Inflammatory macrophage treated with lipopolysaccharide for 4 hours (primary cell): ENCODE results near the gene ANO2.

Experiments
- DNase-seq: peaks from one replicate; pipeline ENCODE4 v3.0.0-alpha.2; 2020

The ANO2 gene

DNA sequence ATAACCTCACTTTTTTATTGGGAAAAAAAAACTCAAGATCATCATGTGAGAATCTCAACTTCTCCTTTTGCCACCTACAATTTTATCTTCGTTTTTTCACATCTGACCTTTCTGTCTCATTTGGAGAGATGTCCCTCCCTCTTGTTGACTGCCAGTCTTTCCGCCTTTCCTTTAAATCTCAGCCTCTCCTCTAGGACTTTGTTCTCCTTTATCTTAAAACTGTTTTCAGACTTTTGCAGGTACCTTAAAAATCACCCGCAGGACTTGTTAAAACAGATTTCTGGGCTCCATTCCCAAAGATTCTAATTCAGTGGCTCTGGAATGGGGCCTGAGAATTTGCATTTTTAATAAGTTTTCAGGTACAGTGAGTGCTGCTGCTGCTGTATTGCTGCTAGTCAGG lies 289.9 kb downstream of the ANO2 start:
- no peak for DNase-seq

DNA sequence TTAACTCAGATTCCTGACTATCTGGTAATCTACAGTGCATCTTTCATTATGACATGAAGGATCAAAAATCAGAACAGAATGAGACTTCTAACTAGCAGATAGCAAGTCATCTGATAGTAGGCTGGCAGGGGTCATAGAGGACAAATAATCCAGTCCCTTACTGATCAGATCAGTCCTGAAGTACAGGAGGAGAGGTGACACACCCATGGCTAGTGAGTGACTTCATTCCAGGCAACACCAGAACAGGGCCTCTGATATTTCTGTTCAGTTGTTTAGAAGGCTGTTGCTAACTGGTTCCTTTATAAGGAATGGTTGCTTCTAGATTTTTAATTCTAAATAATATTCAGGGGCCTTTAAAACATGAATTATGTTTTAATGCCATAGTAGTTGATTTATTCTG lies 291.0 kb downstream of the ANO2 start:
- no peak for DNase-seq

GRCh38 chr12:5650829-5651461 lies 294.1 kb downstream of the ANO2 start:
- no peak for DNase-seq

- no peak for DNase-seq
Measured at GRCh38 chr12:5650281-5650680, 294.8 kb downstream of the ANO2 start.

DNA sequence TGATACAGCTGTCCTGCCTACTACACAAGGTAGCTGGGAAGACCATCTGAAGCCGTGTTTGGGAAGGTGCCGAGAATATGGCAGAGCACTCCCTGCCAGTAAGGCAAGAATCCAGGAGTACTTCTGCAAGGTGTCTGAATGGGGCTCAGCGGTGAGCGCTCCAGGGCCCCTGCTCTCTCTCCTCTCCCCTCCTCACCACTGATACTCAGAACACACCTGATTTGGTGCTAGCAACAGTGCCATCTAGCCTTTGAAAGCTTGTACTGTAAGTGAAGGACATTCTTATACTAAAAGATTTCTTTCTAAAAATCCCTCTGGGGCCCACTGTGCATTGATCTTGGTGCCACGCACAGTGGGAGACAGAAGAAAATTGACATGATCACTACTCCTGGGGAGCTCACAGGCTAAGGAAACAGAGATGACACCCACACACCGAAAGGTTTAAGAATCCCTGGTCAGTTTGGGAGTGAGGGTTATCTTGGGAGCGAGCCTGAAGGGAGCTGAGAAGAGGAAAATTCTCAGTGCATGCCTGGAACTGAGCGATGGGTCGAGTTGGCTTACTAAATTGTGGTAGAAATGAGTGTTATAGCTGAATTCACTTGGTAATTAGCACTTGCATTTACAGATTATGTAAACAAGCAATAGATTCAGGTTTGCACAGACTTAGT lies 296.2 kb downstream of the ANO2 start:
- no peak for DNase-seq

- no peak for DNase-seq
Measured at GRCh38 chr12:5643266-5643665, 301.8 kb downstream of the ANO2 start.

DNA sequence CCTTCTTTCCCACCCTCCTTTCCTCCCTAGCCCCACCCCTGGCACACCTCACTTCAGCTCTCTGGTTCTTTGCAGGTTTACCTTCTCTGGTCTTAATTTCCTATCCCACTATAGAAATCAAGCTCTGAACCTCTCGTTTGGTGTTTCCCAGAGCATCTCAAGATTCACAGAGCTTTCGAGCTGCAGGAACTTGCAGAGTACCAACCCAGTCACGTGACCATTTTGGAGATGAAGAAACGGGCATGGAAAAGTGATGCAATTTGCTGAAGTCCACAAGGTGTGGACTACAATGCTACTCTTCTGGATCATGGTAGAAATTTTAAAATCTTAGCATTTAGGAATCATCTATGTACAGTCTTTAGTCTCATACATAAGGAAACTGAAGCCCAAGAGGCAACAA lies 307.4 kb downstream of the ANO2 start:
- DNase-seq, result no peak

DNA sequence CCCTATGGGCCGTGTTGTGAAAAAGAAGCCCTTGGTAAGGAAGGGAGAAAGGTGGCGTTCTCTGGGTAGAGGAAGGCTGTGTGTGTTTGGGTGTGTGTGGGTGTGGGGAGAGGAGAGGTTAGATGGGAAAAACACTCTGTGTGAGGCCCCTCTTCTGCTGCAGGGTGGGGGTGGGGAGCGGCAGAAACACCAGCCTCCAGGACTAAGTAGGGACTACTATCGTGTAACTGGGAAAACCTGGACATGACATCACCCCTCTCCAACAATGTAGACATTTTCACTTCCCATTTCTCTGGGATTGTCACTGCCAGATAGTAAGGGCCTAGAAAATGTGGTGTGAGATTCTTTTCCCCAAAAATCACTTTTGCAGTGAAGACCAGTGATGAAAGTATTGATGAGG lies 308.2 kb downstream of the ANO2 start:
- DNase-seq, result no peak

GRCh38 chr12:5633106-5633505 lies 312.0 kb downstream of the ANO2 start:
- DNase-seq, result no peak

DNA sequence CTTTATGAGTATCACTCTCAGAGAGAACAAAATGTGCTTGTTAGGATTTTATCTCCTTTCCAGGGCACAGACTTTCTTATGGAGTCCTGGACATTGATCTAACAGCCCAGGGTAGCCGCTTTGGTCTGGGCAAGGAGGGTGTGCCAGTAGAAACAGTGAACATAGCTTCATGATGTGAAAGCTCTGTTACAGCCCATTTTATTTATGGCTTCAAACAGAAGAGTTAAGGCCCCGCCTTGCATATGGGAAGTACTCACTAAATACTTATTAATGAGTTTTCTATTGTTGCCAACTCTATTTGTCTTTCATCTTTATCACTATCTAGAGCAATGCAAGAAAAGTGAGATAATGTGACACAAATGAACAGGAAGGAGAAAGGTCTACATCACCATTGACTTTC lies 312.6 kb downstream of the ANO2 start:
- DNase-seq, result no peak

- DNase-seq, result no peak
Measured at GRCh38 chr12:5631497-5631896, 313.6 kb downstream of the ANO2 start.

- no peak for DNase-seq
Measured at GRCh38 chr12:5630726-5631125, 314.3 kb downstream of the ANO2 start.

GRCh38 chr12:5628501-5628900 lies 316.6 kb downstream of the ANO2 start:
- DNase-seq, result no peak

DNA sequence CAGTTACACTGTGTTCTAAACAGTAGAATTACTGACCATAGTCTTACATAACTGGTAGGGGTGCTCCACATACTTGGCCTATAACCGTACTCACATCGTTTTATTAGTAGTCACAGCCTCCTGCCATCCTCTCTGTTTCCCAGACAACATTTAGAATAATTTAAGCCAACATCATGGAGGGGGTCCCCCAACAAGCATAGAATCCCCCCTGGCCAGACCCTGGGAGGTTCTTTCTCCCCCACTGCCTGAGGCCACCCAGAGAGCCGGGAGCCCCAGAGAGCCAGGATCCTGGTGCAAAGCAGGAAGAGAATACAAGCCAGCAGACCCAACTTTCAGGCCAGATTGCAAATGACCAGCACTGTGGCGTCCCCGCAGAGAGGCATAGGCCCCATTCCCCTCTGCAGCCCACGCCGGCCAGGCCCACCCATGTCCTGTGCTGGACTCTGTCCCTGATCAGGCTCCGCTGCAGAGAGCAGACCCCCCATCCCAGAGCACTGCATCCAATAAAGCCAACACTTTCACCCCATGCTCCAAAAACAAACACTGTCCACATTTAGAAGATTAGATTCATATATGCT lies 317.9 kb downstream of the ANO2 start:
- DNase-seq, result no peak

DNA sequence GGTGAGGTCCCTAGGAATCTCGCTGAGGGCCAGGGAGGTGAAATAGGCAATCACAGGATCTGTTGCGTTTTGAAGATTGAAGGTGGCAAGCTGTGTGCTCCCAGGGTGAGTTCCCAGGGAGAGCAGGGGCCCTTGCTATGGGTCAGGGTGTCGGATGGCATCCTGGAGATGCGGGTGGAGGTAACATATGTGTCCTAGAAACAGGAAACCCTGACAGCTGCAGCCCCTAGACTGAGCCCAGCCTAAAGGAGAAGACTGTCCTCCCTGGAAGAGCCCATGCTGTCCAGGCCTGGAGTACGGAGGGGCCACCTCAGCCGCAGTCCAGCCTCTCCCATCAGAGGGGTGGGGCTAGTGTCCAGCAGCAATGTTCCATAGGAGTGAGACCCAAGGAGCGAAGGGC lies 318.9 kb downstream of the ANO2 start:
- no peak for DNase-seq

- DNase-seq, result no peak
Measured at GRCh38 chr12:5624486-5625272, 320.4 kb downstream of the ANO2 start.

DNA sequence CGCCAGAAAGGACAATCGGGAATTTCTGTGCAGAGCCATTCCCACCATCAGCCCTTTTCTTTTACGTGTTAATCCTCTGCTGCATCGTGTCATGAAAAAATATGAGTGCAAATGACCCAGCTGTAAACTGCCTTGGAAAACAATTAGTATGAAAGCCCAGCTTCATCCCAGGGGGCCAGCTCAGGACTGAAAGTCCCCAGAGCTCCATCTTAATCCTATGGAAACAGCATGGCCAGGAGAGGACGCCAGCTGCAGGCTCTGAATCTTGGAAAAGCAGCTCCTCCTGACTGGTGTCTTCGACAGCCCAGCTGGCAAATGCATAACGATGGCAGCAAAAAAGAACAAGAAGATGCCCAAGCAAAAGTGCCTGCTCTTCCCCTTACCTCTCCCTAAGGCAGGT lies 321.6 kb downstream of the ANO2 start:
- no peak for DNase-seq

GRCh38 chr12:5622280-5622679 lies 322.8 kb downstream of the ANO2 start:
- no peak for DNase-seq

GRCh38 chr12:5621329-5621728 lies 323.7 kb downstream of the ANO2 start:
- no peak for DNase-seq

- no peak for DNase-seq
Measured at GRCh38 chr12:5620896-5621295, 324.2 kb downstream of the ANO2 start.

DNA sequence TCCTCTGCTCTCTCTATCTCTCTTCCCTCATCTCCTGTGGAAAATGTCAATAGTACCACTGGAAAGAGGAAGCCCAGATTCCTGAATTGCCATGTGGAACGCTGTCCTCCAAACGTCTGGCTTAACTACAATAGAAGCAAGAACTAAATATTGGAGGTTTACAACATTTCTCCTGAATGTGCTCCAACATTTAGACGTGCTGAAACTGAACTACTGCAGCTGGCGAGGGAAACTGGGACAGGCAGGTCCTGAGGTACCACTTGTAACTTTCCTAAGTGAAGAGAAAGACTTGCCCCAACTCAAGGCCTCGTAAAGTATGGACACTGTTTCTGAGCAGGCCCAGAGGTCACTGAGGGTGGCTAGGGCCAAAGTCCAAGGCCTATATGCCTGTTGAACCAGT lies 325.4 kb downstream of the ANO2 start:
- DNase-seq, result no peak

DNA sequence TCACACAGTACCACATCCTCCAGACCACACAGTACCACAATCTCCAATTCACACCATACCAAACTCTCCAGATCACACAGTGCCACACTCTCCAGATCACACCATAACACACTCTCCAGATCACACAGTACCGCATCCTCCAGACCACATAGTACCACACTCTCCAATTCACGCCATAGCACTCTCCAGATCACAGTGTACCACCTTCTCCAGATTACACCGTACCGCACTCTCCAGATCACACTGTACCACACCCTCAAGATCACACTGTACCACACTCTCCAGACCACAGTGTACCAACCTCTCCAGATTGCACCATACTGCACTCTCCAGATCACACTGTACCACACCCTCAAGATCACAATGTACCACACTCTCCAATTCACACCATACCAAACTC lies 328.2 kb downstream of the ANO2 start:
- DNase-seq, result no peak

- no peak for DNase-seq
Measured at GRCh38 chr12:5615760-5616159, 329.3 kb downstream of the ANO2 start.

GRCh38 chr12:5614256-5614655 lies 330.8 kb downstream of the ANO2 start:
- DNase-seq, result no peak
